Stimulated activated CD4-positive, alpha-beta T cell treated with anti-CD3 and anti-CD28 coated beads, Interleukin-1b, Interleukin-23, amount 100 ng/mL, for 48 hours (primary cell): Measurements from ENCODE around the gene PARD3B.

Source experiments
- DNase-seq: peaks from one replicate; pipeline ENCODE4 v3.0.0-alpha.2; 2020

PARD3B gene

GRCh38 chr2:205032093-205032551 lies 486.8 kb downstream of the PARD3B start:
- no peak for DNase-seq

GRCh38 chr2:205033431-205033830 lies 488.2 kb downstream of the PARD3B start:
- no peak for DNase-seq

DNA sequence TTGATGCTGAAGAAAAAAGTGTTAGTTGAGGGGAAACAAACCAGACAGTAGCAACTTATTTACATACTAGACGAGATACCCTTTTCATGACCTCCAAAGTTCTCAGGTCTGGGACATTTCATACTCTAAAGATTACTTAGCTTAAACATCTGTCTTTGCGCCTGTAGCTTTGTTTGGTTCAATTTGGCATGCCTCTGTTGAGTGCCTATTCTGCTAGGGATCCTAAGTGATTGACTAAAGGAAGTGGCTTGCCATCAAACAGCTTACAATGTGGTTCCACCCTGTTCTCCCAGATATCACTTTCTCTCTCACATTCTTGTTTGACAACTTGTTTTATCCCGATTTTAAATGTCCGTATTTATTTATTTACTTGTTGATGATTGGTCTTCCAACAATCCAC lies 488.8 kb downstream of the PARD3B start:
- no peak for DNase-seq

- no peak for DNase-seq
Observed at GRCh38 chr2:205040323-205040722, 495.0 kb downstream of the PARD3B start.

- no peak for DNase-seq
Observed at GRCh38 chr2:205041472-205042130, 496.3 kb downstream of the PARD3B start.

DNA sequence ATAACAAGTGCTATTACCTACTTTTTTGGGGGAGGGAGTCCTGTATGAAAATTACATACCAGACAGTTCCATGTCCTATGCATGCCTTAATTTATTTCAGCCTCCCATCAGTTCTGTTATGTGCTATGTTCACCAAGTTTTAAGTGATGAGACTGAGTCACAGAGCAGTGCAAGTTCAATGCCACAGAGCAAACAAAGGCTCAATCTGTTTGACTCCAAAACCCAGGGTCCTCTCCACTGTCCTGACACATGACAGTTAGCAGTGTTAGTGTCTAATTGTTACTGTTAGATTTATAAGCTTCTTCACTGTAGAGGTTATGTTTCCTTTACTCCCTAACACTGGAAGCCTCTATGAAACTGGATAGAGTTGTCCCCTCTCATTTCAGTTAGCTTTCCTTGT lies 498.0 kb downstream of the PARD3B start:
- no peak for DNase-seq

DNA sequence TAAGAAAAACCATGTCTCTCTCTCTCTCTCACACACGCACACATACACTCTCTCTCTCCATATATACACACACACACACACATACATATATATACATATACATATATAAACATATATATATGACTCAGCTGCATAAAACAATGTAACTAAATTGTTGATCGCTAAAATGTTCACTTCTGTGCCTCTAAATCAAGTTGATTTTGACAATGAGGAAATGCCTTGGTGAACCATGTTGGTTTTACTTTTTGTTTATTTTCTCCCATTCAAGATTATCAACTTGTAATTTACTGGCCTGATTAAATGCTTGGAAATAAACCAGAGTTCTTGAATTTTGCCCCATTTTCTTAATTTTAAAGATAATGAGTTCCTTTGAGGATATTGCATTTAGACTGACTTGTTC lies 500.4 kb downstream of the PARD3B start:
- no peak for DNase-seq

DNA sequence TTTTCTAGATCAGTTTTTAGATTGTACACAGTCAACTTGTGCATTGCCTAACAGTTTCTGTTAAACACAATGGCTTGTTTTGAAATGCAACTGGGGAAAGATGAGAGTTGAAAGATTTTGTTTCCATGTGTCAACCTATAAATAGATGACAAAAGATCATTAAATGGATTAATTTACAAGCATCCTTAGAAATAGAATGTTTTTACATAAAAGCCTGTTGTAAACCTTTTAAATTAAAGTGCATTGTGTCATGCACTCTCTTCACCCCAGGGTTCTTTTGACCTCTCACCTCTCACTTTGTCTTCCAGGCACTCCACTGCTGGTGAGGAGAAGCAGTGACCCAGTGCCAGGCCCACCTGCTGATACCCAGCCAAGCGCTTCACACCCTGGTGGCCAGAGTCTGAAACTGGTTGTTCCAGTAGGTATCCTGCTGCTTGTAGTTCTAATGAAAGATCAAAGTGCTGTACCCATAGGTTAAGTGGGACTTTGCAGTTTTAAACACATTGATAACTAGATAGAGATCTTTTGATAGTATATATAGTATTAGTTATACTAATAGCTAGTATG lies 502.1 kb downstream of the PARD3B start:
- DNase-seq = no peak

- no peak for DNase-seq
Observed at GRCh38 chr2:205051417-205051816, 506.1 kb downstream of the PARD3B start.

- DNase-seq = no peak
Observed at GRCh38 chr2:205052781-205053180, 507.5 kb downstream of the PARD3B start.

- no peak for DNase-seq
Observed at GRCh38 chr2:205053827-205054410, 508.6 kb downstream of the PARD3B start.

DNA sequence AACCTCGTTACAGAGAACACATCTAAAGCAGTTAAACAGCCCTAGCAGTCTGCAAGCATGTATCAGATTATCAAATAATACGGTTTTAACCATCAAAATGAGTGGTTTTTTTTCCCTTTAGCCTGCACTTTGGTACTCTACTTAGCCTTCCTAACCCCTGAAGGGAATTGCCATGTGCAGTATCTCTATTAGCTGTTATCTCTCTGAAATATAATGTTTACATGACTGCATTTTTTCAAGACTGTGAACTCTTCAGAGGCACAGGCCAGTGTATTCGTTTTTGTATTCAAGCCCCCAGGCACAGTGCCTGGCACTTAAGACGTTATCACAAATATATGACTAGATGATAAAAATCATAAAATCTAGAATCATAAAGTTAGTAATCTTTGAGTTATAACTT lies 509.5 kb downstream of the PARD3B start:
- no peak for DNase-seq

GRCh38 chr2:205055251-205055650 lies 510.0 kb downstream of the PARD3B start:
- DNase-seq = no peak

DNA sequence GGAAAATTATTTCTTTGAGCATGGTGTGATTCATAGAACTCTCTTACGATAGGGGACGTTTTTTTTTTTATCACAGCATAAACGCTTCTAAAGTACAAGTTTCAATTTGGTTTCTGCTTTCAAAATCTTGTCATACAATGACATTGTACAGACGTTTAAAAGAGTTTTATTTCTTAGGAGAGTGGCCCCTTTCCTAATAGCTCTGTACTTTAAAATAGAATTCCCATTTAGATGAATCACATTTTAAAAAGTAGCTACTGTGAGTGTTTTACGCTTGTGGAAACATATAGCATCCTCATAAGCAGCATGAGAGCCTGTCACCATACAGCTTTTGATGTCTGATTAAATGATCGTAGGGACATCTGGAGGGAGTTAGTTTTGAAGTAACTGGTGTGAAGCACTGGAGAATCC lies 510.9 kb downstream of the PARD3B start:
- DNase-seq = no peak

- no peak for DNase-seq
Observed at GRCh38 chr2:205058409-205058808, 513.1 kb downstream of the PARD3B start.

DNA sequence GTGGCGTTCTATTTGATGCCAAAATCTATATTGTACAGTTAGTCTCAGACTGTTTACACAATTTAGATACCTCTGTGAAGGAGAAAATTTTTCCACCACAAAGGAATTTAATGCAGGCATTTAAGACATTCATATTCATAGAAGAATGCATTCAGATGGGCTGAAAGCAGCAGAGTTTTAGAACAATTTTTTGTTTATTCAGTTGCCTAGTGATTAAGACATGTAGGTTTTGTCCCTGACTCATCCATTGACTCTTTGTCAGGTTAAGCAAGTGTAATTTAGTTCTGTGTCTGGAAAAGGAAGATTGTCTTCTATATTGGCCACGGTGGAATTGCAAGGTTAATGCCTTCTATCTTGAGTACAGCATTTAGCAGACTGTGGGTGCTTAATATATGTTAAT lies 515.0 kb downstream of the PARD3B start:
- DNase-seq = no peak

- DNase-seq = no peak
Observed at GRCh38 chr2:205066081-205066480, 520.8 kb downstream of the PARD3B start.

GRCh38 chr2:205069928-205070327 lies 524.7 kb downstream of the PARD3B start:
- no peak for DNase-seq

DNA sequence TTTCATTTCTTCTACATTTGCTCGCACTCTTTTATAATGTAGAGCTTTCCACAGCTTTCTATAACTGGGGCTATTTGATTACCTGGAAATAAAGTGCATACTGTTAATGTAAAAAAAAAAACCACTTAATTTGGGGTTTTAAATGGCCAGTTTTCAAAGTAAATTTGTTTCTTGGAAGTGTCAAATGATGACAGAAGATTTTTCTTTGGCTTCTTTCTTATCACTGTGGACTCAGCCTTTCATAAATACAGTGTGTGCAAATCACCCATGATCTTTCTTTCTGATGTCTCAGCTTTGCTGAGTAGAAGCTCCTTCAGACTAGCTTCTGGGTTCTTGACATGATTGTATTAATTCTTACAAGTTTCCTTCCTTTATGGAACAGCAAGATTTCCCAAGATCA lies 525.6 kb downstream of the PARD3B start:
- no peak for DNase-seq

GRCh38 chr2:205073433-205074020 lies 528.3 kb downstream of the PARD3B start:
- no peak for DNase-seq

GRCh38 chr2:205076405-205076804 lies 531.1 kb downstream of the PARD3B start:
- DNase-seq = no peak

GRCh38 chr2:205077159-205077558 lies 531.9 kb downstream of the PARD3B start:
- DNase-seq = no peak

DNA sequence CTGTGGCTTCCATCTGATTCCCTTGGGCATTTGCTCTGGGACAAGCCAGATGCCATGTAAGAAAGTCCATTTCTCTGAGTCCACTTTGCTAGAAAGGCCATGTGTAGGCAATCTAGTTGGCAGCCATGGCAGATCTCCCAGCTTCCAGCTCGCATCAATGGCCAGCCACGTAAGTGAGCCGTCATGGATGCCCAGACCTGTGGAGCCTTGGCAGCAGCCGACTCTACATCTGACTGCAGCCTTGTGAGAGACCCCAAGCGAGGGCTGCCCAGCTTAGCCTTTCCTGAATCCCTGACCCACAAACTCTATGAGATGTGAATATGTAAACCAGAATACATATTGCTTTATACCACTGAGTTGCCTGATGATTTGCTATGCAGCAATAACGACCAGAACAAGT lies 533.5 kb downstream of the PARD3B start:
- DNase-seq = no peak

DNA sequence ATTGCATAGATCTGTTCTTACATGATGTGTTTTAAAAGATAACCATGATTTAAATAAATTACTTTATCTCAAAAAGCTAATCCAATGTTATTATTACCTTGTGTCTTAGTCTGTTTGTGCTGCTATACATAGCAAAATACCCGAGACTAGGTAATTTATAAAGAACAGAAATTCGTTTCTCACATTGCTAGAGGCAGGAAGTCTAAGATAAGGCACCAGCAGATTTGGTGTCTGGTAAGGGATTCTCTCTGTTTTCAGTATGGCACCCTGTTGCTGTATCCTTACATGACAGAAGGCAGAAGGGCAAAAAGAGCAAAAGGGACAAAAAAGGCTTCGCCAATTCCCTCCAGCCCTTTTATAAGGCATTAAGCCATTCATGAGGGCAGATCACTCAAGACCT lies 533.9 kb downstream of the PARD3B start:
- DNase-seq = no peak
